ENCODE measurements around the gene NUDCD3. TPM values are rescaled to one million over a fixed set of nuclear protein-coding genes. Genes with fewer than 3 reads are reported as not detected.

NUDCD3 gene
- total and polyA plus RNA-seq, 7 donors = 14.3 to 50.5 (median 37.2) TPM

DNA sequence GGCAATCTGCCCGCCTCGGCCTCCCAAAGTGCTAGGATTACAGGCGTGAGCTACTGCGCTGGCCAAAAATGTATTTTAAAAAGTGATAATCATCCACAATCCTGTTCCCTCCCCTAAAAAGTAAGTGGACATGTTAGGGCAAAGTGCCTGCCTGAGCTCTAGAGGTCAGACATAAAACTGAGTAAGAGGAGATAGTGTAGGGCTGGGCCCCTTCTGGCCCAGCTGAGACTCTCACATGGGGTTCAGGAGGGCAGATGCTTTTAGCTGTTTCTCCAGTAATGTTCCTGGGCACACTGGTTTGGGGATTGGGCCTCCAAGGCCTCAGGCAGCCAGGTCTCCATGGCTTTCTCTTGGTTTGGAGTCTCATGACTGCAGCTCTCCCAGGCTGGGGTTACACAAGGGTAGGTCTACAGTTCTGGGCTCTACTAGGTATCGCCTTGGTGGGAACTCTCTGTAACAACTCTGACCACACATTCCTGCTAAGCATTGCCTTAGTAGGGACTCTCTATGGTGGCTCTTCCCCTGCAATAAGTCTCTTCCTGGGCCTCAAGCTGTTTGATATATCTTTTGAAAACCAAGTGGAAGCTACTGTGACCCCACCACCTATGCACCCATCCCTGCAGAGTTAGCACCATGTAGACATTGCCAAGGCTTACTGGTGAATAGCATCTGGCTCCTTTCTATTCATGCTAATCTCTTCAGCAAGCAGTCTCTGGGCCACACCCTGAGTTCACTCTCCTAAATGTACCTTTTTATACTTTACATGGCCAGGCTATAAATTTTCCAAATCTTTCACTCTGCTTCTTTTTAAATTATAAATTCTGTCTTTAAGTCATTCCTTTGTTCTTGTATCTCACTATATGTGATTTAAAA is 6.9 kb upstream of the NUDCD3 start:
- intact Hi-C loops (cut with DNase I) = no loop called here
- no peak for DNase-seq
- WGBS, 2 donors = 94 to 96% methylated on average over 5 of the region's 5 CpGs
- Histone ChIP-seq H3K27ac (no peak overlapping the region), H3K4me1 (peaks cover 0 to 6% (median 0%) of the 10 kb centered on the region in 4 donors), H3K27me3 (no peaks in the 10 kb centered on the region), H3K9me3 (no peaks in the 10 kb centered on the region), H3K36me3 (no peaks in the 10 kb centered on the region), H3K4me3 (no peak overlapping the region)
- no peak for TF ChIP-seq POLR2AphosphoS5 (IDR thresholded peaks at IDR 0.05)
- TF ChIP-seq, protein P1, sequence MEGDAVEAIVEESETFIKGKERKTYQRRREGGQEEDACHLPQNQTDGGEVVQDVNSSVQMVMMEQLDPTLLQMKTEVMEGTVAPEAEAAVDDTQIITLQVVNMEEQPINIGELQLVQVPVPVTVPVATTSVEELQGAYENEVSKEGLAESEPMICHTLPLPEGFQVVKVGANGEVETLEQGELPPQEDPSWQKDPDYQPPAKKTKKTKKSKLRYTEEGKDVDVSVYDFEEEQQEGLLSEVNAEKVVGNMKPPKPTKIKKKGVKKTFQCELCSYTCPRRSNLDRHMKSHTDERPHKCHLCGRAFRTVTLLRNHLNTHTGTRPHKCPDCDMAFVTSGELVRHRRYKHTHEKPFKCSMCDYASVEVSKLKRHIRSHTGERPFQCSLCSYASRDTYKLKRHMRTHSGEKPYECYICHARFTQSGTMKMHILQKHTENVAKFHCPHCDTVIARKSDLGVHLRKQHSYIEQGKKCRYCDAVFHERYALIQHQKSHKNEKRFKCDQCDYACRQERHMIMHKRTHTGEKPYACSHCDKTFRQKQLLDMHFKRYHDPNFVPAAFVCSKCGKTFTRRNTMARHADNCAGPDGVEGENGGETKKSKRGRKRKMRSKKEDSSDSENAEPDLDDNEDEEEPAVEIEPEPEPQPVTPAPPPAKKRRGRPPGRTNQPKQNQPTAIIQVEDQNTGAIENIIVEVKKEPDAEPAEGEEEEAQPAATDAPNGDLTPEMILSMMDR (IDR thresholded peaks at IDR 0.05) = no peak
- TF ChIP-seq EP300 (IDR thresholded peaks at IDR 0.05) = no peak
- no peak for TF ChIP-seq POLR2A (IDR thresholded peaks at IDR 0.05)

DNA sequence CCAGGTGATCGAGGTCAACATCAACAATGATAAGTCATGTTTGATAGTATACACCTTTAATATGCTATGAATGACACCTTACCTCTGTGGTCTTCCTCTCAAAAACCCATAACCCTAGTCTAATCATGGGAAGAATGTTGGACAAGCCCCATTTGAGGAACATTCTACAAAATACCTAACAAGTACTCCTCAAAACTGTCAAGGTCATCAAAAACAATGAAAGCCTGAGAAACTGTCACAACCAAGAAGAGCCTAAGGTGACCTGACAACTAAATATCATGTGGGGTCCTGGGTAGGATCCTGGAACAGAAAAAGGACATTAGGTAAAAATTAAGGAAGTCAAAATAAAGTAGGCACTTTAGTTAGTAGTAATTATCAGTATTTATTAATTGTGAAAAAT is 5.9 kb upstream of the NUDCD3 start:
- no peaks in the 10 kb centered on the region for H3K27me3 ChIP-seq
- no peak overlapping the region for H3K27ac ChIP-seq
- no peak for DNase-seq
- H3K36me3 ChIP-seq = no peaks in the 10 kb centered on the region
- intact Hi-C loops (cut with DNase I) = no loop called here
- TF ChIP-seq, protein P1 (IDR thresholded peaks at IDR 0.05) = no peak
- TF ChIP-seq EP300 (IDR thresholded peaks at IDR 0.05) (no peak), POLR2AphosphoS5 (IDR thresholded peaks at IDR 0.05) (no peak), POLR2A (IDR thresholded peaks at IDR 0.05) (no peak)
- 82 to 91% methylated on average over 1 of the region's 1 CpG for WGBS, 2 donors
- no peak overlapping the region for H3K4me3 ChIP-seq
- H3K9me3 ChIP-seq = no peaks in the 10 kb centered on the region
- H3K4me1 ChIP-seq = peaks cover 0 to 6% (median 0%) of the 10 kb centered on the region in 4 donors

DNA sequence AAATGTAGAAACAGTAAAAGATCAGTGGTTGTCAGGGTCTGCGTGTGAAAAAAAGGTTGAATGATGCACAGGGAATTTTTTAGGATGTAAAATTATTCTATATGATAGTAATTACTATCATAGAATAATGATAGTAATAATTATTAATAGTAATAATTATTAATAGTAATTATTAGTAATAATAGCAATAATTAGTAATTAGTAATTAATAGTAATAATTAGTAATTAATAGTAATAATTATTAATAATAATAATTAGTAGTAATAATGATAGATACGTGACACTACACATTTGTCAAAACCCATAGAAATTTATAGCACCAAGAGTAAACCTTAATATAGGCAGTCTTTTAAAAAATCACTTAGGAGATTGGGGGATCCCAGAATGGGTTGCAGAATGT is 4.5 kb upstream of the NUDCD3 start:
- intact Hi-C loops (cut with DNase I) = loop anchor here (5.0 kb wide), 2 partner anchors 72 to 453 kb away; partner anchors contain the start of gene DBNL
- no peaks in the 10 kb centered on the region for H3K36me3 ChIP-seq
- DNase-seq = no peak
- no peak overlapping the region for H3K27ac ChIP-seq
- TF ChIP-seq POLR2AphosphoS5 (IDR thresholded peaks at IDR 0.05) (no peak), POLR2A (IDR thresholded peaks at IDR 0.05) (no peak), EP300 (IDR thresholded peaks at IDR 0.05) (no peak)
- TF ChIP-seq, protein P1 (IDR thresholded peaks at IDR 0.05) = no peak
- H3K27me3 ChIP-seq = no peaks in the 10 kb centered on the region
- H3K4me3 ChIP-seq = no peak overlapping the region
- 61 to 89% methylated on average over 2 of the region's 2 CpGs for WGBS, 2 donors
- H3K4me1 ChIP-seq = peaks cover 0 to 6% (median under 1%) of the 10 kb centered on the region in 4 donors
- H3K9me3 ChIP-seq = no peaks in the 10 kb centered on the region

DNA sequence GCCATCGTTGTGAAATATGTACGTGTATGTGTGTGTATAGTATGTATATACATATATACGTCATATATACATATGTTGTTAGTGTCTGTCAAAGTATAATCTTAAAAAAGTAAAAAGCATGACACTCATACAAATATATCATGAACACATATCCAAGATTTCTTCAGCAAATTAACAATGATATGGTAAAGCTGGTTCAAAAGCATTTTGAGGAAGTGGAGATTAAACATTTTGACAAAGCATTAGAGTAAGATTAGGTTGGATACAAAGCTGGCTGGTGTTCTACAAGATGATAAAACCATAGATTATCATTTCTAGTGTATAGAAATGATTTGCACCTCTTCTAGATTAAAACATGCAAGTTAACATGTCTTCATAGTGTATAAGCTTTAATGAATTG is 771 bp upstream of the NUDCD3 start:
- H3K4me3 ChIP-seq = peak overlapping the region; percentile 71 to 92 (median 85)
- H3K9me3 ChIP-seq = no peaks in the 10 kb centered on the region
- DNase-seq = no peak
- H3K4me1 ChIP-seq = peaks cover 0 to 37% (median 31%) of the 10 kb centered on the region in 4 donors
- TF ChIP-seq POLR2A (IDR thresholded peaks at IDR 0.05) (no peak), POLR2AphosphoS5 (IDR thresholded peaks at IDR 0.05) (no peak), EP300 (IDR thresholded peaks at IDR 0.05) (no peak)
- TF ChIP-seq, protein P1 (IDR thresholded peaks at IDR 0.05) = no peak
- H3K36me3 ChIP-seq = no peaks in the 10 kb centered on the region
- H3K27me3 ChIP-seq = no peaks in the 10 kb centered on the region
- intact Hi-C loops (cut with DNase I) = loop anchor here (5.0 kb wide), 2 partner anchors 76 to 449 kb away; partner anchors contain the start of gene DBNL
- 5 to 14% methylated on average over 3 of the region's 3 CpGs for WGBS, 2 donors
- H3K27ac ChIP-seq = peak overlapping the region; percentile 86 to 96 (median 94)

Measured in sigmoid colon (tissue), 7 donors.